ENCODE results near the gene MTCL1. TPM values are rescaled to one million over a fixed set of nuclear protein-coding genes. Genes with fewer than 3 reads are reported as not detected.

MTCL1 gene
- 28.2 and 29.8 TPM in 2 replicates for polyA plus RNA-seq (2011; rRNA removed)
- polyA minus RNA-seq (2011; rRNA and poly(A)+ RNA removed) = 43.7 and 64.0 TPM in 2 replicates

DNA sequence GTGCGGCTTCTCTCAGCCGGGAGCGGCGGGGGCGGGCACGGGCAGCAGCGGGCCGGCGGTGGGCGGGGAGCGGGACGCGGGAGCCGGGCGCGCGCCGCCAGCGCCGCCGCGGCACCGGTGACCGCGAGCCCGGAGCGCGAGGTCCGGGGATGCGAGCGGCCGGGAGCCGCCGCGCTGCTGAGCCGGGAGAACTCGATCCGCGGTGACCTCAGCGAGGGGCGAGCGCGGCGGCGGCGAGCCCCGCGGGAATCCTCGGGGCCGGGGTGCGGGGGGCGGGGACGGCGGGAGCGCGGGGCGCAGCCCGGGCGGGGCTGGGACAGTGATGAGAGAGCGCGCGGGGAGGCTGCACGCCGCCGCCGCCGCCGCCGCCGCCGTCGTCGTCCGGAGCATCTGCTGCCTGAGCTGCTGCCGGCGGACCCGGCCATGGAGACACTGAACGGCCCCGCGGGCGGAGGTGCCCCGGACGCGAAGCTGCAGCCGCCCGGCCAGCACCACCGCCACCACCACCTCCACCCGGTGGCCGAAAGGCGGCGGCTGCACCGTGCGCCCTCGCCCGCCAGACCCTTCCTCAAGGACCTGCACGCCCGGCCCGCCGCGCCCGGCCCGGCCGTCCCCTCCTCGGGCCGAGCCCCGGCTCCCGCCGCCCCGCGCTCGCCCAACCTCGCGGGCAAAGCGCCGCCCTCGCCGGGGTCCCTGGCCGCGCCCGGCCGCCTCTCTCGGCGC lies at the start of gene MTCL1:
MTCL1 (plus strand) TSS at position 319 of the 723 bp plus-strand sequence; CDS start at position 424, 105 bp downstream.
- ChIA-PET POLR2A (interaction anchor here (0.6 to 0.7 kb wide), 2 partner anchors 277 to 352 kb away, joined by 3 to 4 read pairs; no protein-coding TSS in a partner anchor), CTCF (interaction anchor here (0.6 to 3.3 kb wide), 4 partner anchors 51 to 283 kb away, joined by 3 to 8 read pairs (median 3); no protein-coding TSS in a partner anchor)
- DNase-seq (ENCODE audit: low read depth) = no peak
- Histone ChIP-seq H3K27me3 (ENCODE audit: control insufficient read depth, insufficient read depth, low read length) (no peaks in the 10 kb centered on the region), H3K36me3 (ENCODE audit: control insufficient read depth, insufficient read depth, low read length) (peaks cover 8% of the 10 kb centered on the region), H3K4me3 (ENCODE audit: low read depth, low read length) (peak within 1 kb of the TSS; percentile 89)
- TF ChIP-seq, protein P1, sequence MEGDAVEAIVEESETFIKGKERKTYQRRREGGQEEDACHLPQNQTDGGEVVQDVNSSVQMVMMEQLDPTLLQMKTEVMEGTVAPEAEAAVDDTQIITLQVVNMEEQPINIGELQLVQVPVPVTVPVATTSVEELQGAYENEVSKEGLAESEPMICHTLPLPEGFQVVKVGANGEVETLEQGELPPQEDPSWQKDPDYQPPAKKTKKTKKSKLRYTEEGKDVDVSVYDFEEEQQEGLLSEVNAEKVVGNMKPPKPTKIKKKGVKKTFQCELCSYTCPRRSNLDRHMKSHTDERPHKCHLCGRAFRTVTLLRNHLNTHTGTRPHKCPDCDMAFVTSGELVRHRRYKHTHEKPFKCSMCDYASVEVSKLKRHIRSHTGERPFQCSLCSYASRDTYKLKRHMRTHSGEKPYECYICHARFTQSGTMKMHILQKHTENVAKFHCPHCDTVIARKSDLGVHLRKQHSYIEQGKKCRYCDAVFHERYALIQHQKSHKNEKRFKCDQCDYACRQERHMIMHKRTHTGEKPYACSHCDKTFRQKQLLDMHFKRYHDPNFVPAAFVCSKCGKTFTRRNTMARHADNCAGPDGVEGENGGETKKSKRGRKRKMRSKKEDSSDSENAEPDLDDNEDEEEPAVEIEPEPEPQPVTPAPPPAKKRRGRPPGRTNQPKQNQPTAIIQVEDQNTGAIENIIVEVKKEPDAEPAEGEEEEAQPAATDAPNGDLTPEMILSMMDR (IDR thresholded peaks at IDR 0.05; ENCODE audit: insufficient read depth, low read depth, low read length) = no peak

DNA sequence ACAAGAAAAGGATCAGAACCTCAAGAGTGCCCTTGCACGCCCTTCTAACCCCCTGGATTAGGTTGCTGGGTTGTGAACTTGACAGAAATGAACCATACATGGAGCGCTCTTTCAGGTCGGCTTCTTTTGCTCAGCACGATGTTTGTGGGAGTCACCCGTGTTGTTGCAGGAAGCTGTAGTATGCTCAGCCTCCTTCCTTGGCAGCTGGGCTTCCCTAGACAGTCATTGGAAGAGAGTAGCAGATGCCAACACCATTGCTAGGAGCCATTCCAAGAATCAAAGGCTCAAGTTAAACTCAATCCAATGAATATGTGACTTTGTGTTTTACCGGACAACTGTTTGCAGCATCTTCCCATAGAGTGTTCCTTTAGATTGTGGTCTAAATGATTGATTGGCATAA lies 49.1 kb upstream of the MTCL1 start:
- TF ChIP-seq, protein P1 (IDR thresholded peaks at IDR 0.05; ENCODE audit: insufficient read depth, low read depth, low read length) = no peak
- DNase-seq (ENCODE audit: low read depth) = no peak
- 0 out of 2 replicates have a peak, but pooled peaks cover 1% of the 10 kb centered on the region for H3K27me3 ChIP-seq (ENCODE audit: control insufficient read depth, insufficient read depth, low read length)
- no peaks in the 10 kb centered on the region for H3K36me3 ChIP-seq (ENCODE audit: control insufficient read depth, insufficient read depth, low read length)
- POLR2A ChIA-PET = no interaction called here
- H3K4me3 ChIP-seq (ENCODE audit: low read depth, low read length) = no peak overlapping the region
- CTCF ChIA-PET = interaction anchor here (1.1 to 6.9 kb wide), 7 partner anchors 13 to 434 kb away, joined by 3 to 75 read pairs (median 9); no protein-coding TSS in a partner anchor

DNA sequence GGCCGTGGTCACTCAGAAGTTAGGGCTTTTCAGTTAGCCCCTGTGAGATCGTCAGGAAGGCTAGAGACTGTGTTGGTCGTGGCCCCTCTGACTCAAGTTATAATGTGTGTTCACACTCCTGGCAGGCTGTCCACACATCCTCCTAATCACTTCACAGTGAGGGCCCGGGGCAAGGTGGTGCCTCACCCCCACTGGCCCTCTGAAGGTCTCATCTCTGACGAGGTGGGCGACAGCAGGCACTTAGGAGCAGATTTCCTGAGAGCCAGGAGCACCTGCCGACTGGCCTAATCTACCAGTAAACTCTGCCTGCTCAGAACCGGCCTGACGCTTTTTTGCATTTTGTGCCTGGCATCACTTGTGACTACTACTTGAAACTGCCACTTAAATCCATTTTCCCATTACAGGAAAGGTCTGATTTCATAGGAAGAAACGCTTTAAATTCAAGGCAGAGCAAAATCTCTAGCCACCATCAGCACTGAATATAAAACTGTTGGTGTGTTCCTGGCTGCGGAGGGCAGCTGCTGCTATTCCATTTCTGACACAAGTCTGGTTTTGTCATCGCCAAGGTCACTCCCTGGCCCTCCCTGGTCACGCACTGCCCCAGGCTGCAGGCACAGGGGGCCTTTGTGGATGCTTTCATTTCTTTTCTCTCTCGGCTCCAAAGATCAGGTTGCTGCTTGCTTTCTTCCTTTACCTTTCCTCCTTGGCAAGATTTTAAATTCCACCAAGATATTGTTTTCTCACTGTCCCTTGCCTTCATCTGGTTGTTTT lies 48.1 kb upstream of the MTCL1 start:
- TF ChIP-seq, protein P1 (IDR thresholded peaks at IDR 0.05; ENCODE audit: insufficient read depth, low read depth, low read length) = no peak
- Histone ChIP-seq H3K4me3 (ENCODE audit: low read depth, low read length) (no peak overlapping the region), H3K27me3 (ENCODE audit: control insufficient read depth, insufficient read depth, low read length) (0 out of 2 replicates have a peak, but pooled peaks cover 1% of the 10 kb centered on the region), H3K36me3 (ENCODE audit: control insufficient read depth, insufficient read depth, low read length) (no peaks in the 10 kb centered on the region)
- POLR2A ChIA-PET = no interaction called here
- no peak for DNase-seq (ENCODE audit: low read depth)
- CTCF ChIA-PET = interaction anchor here (0.7 to 5.1 kb wide), 6 partner anchors 37 to 433 kb away, joined by 3 to 75 read pairs (median 6); no protein-coding TSS in a partner anchor

DNA sequence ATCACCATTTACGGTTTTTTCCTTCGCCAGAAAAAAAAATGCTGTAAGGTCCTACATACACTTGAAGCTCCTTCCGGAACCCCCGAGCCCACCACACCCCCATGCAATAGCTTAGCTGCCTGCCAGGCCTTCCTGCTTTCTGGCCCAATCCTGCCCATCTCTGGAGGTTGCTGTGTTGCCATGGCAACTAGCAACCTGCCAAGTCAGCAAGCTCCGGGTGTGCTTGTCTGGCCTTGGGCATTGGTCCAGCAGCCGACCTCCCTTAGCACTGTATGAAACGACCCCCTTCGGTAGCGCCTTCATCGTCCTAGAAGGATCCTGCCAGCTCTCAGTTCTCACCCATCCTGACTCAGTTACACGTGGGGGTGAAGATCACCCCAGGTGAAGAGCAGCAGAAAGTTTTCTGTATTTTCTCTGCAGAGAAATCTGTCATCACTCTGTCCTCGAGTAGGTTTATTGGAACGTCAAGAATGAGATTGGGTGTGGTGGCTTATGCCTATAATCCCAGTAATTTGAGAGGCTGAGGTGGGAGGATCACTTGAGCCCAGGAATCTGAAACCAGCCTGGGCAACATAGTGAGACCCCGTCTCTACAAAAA lies 47.4 kb upstream of the MTCL1 start:
- no peak overlapping the region for H3K4me3 ChIP-seq (ENCODE audit: low read depth, low read length)
- no peak for DNase-seq (ENCODE audit: low read depth)
- POLR2A ChIA-PET = no interaction called here
- 0 out of 2 replicates have a peak, but pooled peaks cover 1% of the 10 kb centered on the region for H3K27me3 ChIP-seq (ENCODE audit: control insufficient read depth, insufficient read depth, low read length)
- CTCF ChIA-PET = interaction anchor here (0.7 to 2.5 kb wide), 4 partner anchors 11 to 330 kb away, joined by 3 to 10 read pairs (median 8); no protein-coding TSS in a partner anchor
- TF ChIP-seq, protein P1 (IDR thresholded peaks at IDR 0.05; ENCODE audit: insufficient read depth, low read depth, low read length) = no peak
- H3K36me3 ChIP-seq (ENCODE audit: control insufficient read depth, insufficient read depth, low read length) = no peaks in the 10 kb centered on the region

Data from BJ (cell line).